HepG2 (cell line): ENCODE measurements around the gene TTYH2. TPM values are rescaled to one million over a fixed set of nuclear protein-coding genes. Genes with fewer than 3 reads are reported as not detected.

Source experiments
- ATAC-seq: fragments of 200-7000 bp; cut with Tn5 transposase; 3 replicates; pipeline ENCODE4 v1.9.1; 2020; ENCODE audit warnings: mild to moderate bottlenecking, moderate library complexity
- BruUV-seq: library from RNA; stranded (reverse); fragments of 400-500 nt; replicated peaks from 2 replicates; lab custom pipeline; 2021; lab: Mats Ljungman, UMichigan
- CTCF ChIA-PET: fragments of 300-600 bp; formaldehyde crosslinking; extraction: SDS; loops from one replicate; lab custom pipeline; 2021; ENCODE audit warnings: low total read pairs, inconsistent platforms, low intra/inter-chr PET ratio; lab: Yijun Ruan, JAX
- POLR2A ChIA-PET: fragments of 350-600 bp; sonication (Branson Sonifier 250); formaldehyde crosslinking; loops from one replicate; lab custom pipeline; 2020; ENCODE audit warnings: antibody characterized with exemption, inconsistent platforms; lab: Yijun Ruan, JAX
- DNase-seq: peaks from one replicate; pipeline ENCODE4 v3.0.0-alpha.2; 2015; ENCODE audit warnings: low spot score
- FAIRE-seq: peaks from 3 replicates; lab custom pipeline; 2011; peaks lifted over from hg19 to GRCh38; lab: Jason Lieb, UNC
- H2AFZ ChIP-seq: one replicate; pipeline ENCODE4 v1.6.1; 2011; ENCODE audit warnings: low read length, inconsistent platforms
- H3K27ac ChIP-seq: fragments of 300-600 bp; 3 replicates; pipeline ENCODE4 v1.8.0; 2011; ENCODE audit warnings: mixed run types, mild to moderate bottlenecking, mixed read lengths, low read length, inconsistent platforms; ENCODE audit not compliant: insufficient read depth; ENCODE audit errors: extremely low read length
- H3K27me3 ChIP-seq, 2 experiments: fragments of 200-600 bp in 1 of 2; 2 replicates in 1 of 2; 3 replicates in 1 of 2; pipeline versions ENCODE4 v1.6.0 to v1.8.0; 2011; ENCODE audit warnings: low read length in 2 of 2, mild to moderate bottlenecking in 2 of 2, moderate library complexity in 2 of 2, inconsistent platforms in 1 of 2; ENCODE audit not compliant: insufficient read depth in 2 of 2, control insufficient read depth in 1 of 2
- H3K36me3 ChIP-seq, 2 experiments: fragments of 200-600 bp in 1 of 2; replicated peaks in 1 of 2; 2 replicates in 1 of 2; 3 replicates in 1 of 2; pipeline versions ENCODE4 v1.5.1 to v1.8.0; 2011; ENCODE audit warnings: low read length in 2 of 2, inconsistent platforms in 1 of 2; ENCODE audit not compliant: insufficient read depth in 2 of 2, control insufficient read depth in 1 of 2
- H3K4me1 ChIP-seq: 2 replicates; pipeline ENCODE4 v1.5.1; 2012; ENCODE audit warnings: low read length, inconsistent platforms; ENCODE audit not compliant: insufficient read depth
- H3K4me2 ChIP-seq: 2 replicates; pipeline ENCODE4 v1.6.0; 2011; ENCODE audit warnings: low read depth, low read length, inconsistent platforms
- H3K4me3 ChIP-seq, 3 experiments: fragments of 200-600 bp in 1 of 3; sonication (generic), shearing (Covaris generic) in 1 of 3; replicated peaks in 1 of 3; 2 replicates each; pipeline ENCODE4 v1.5.1; 2011 to 2016; ENCODE audit warnings: low read length in 3 of 3, inconsistent platforms in 2 of 3, low read depth in 2 of 3, mild to moderate bottlenecking in 2 of 3, control low read depth in 1 of 3, mixed read lengths in 1 of 3; ENCODE audit not compliant: insufficient read depth in 1 of 3
- H3K79me2 ChIP-seq: one replicate; pipeline ENCODE4 v1.6.1; 2011; ENCODE audit warnings: low read length, inconsistent platforms; ENCODE audit not compliant: insufficient read depth
- H3K9ac ChIP-seq: 2 replicates; pipeline ENCODE4 v1.6.0; 2011; ENCODE audit warnings: mild to moderate bottlenecking, low read depth, low read length, inconsistent platforms; ENCODE audit not compliant: insufficient read depth
- H3K9me3 ChIP-seq: 2 replicates; pipeline ENCODE4 v1.5.1; 2012; ENCODE audit warnings: mild to moderate bottlenecking, low read length
- H4K20me1 ChIP-seq: 2 replicates; pipeline ENCODE4 v1.6.0; 2011; ENCODE audit warnings: inconsistent platforms, mild to moderate bottlenecking, low read length, moderate library complexity; ENCODE audit not compliant: insufficient read depth
- ETV5 ChIP-seq: IDR thresholded peaks from 2 replicates; pipeline ENCODE4 v1.6.1; 2018; ENCODE audit warnings: missing biosample characterization, missing genetic modification reagents, inconsistent platforms, borderline replicate concordance
- STAG1 ChIP-seq: sonication (generic); formaldehyde crosslinking; IDR thresholded peaks from 2 replicates; pipeline ENCODE4 v1.4.0; 2020; ENCODE audit warnings: missing genetic modification reagents
- WGBS: methylation state at CpG from one replicate; pipeline ENCODE4 v1.1.6; 2017; ENCODE audit warnings: low lambda C conversion rate; 5-methylcytosine and 5-hydroxymethylcytosine counted together
- in situ Hi-C: cut with HindIII; loops from 2 replicates; pipeline ENCODE4 v1.10.0; 2017; ENCODE audit warnings: low pct_unique_long_range_greater_than_20kb; ENCODE audit not compliant: extremely low pct_ligation_motif_present
- intact Hi-C: fragments of 100-400 bp; cut with micrococcal nuclease; formaldehyde crosslinking; loops from one replicate; pipeline ENCODE4 v1.10.0; 2022; ENCODE audit not compliant: unreplicated experiment
- polyA plus RNA-seq, 8 experiments: library from polyadenylated mRNA; depleted of rRNA in 3 of 8; stranded (reverse) in 7 of 8; unstranded in 1 of 8; fragments of >200 nt; fragmentation: Illumina TruSeq in 4 of 8; extraction: Trizol in 4 of 8; gene quantifications; 2 replicates each; pipeline versions ENCODE4 v1.2.1 to v1.2.3, GENCODE V29; 2011 to 2016; ENCODE audit warnings: low read depth in 4 of 8, missing spikeins in 1 of 8, mixed read lengths in 1 of 8; ENCODE audit not compliant: insufficient read depth in 1 of 8
- total RNA-seq, 5 experiments: library from RNA; depleted of rRNA; stranded (reverse); fragments of >200 nt; fragmentation: Illumina TruSeq; extraction: Trizol; gene quantifications; 2 replicates each; pipeline ENCODE4 v1.2.3, GENCODE V29; 2016; ENCODE audit warnings: low read depth in 1 of 5
- TF ChIP-seq, protein P1 (sequence below): sonication (generic); formaldehyde crosslinking; IDR thresholded peaks from 2 replicates; pipeline ENCODE4 v1.5.0; 2020; ENCODE audit warnings: mild to moderate bottlenecking, missing genetic modification reagents, moderate library complexity

Gene TTYH2
- total and polyA plus RNA-seq, 2 of the 13 experiments (the other 11 are each of a cell fraction or from before 2014, with no cell fraction given): 0.77 to 0.96 TPM

DNA sequence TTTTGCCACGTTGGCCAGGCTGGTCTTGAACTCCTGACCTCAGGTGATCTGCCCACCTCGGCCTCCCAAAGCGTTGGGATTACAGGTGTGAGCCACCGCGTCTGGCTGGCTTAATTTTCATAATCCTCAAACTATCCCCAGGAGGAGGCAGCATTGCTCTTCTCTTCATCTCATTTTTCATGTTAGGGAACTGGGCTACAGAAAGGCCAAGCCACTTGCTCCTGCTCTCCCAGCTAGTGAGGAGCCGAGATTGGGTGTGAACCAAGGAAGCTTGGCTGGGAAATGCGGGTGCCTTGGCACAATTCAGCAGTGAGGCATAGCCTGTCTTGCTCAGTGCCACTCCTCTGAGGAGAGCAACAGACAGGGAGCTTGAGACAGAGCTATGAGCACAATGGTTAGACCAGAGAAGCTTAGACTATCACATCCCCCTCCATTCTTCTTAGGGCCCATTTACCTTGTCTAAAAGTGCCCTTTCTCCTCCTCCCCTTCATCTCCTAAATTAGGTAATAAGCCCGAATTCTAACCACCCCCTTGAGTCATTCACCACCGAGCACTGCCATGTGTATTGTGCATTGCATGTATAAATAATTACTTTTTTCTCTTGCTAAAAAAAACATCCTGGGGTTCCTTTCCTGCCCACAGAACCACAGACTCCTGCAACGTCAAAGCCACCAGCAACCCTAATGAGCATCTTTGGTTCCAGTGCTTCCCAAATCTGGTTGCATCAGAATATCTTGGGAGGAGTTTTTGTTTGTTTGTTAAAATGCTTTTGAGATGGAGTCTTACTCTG, 92.7 kb downstream of the TTYH2 start:
- Histone ChIP-seq H3K36me3 (no peaks in the 10 kb centered on the region), H3K4me3 (no peak overlapping the region), H3K4me2 (no peak overlapping the region), H3K4me1 (no peaks in the 10 kb centered on the region), H3K9ac (no peak overlapping the region)
- intact Hi-C loops: loop anchor here (10.0 kb wide), 1 partner anchor 189 kb away; no protein-coding TSS in a partner anchor
- DNase-seq: no peak
- peak; percentile 51 for TF ChIP-seq STAG1
- TF ChIP-seq ETV5 (CRISPR knock-in tag): no peak
- TF ChIP-seq, protein P1, sequence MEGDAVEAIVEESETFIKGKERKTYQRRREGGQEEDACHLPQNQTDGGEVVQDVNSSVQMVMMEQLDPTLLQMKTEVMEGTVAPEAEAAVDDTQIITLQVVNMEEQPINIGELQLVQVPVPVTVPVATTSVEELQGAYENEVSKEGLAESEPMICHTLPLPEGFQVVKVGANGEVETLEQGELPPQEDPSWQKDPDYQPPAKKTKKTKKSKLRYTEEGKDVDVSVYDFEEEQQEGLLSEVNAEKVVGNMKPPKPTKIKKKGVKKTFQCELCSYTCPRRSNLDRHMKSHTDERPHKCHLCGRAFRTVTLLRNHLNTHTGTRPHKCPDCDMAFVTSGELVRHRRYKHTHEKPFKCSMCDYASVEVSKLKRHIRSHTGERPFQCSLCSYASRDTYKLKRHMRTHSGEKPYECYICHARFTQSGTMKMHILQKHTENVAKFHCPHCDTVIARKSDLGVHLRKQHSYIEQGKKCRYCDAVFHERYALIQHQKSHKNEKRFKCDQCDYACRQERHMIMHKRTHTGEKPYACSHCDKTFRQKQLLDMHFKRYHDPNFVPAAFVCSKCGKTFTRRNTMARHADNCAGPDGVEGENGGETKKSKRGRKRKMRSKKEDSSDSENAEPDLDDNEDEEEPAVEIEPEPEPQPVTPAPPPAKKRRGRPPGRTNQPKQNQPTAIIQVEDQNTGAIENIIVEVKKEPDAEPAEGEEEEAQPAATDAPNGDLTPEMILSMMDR (CRISPR knock-in tag): peak; percentile 46
- TF ChIP-seq, all 625 proteins: peak for 2
- POLR2A ChIA-PET: interaction anchor here (1.3 kb wide), 1 partner anchor 10 kb away, joined by 3 read pairs; no protein-coding TSS in a partner anchor
- Histone ChIP-seq H3K79me2 (no peaks in the 10 kb centered on the region), H2AFZ (no peak overlapping the region), H3K27me3 (peaks cover 0 to 18% of the 10 kb centered on the region in 2 experiments; a peak in 3 of 5 replicates), H4K20me1 (no peaks in the 10 kb centered on the region), H3K27ac (no peak overlapping the region), H3K9me3 (no peaks in the 10 kb centered on the region)
- no peak for FAIRE-seq
- ATAC-seq: no peak
- CTCF ChIA-PET: no interaction called here
- no TSS peak for BruUV-seq
- in situ Hi-C loops: no loop called here
- 32% methylated on average over 10 of the region's 10 CpGs for WGBS
